Mesenchymal stem cell (in vitro differentiated cells and primary cell): Measurements from ENCODE around the gene ANP32A.
A peak's percentile ranks its signal among the peaks of the same experiment; 100 is the strongest.

Source experiments
- DNase-seq: peaks from one replicate; pipeline ENCODE4 v3.0.0-alpha.2; 2013
- H2AFZ ChIP-seq: one replicate; pipeline ENCODE4 v1.6.1; 2013; ENCODE audit warnings: low read depth, mild to moderate bottlenecking, control low read depth, inconsistent platforms, low read length, moderate library complexity
- H2AK5ac ChIP-seq: 2 replicates; pipeline ENCODE4 v1.6.1; 2013; ENCODE audit warnings: low read length, moderate library complexity, mild to moderate bottlenecking, inconsistent platforms; ENCODE audit not compliant: severe bottlenecking
- H2BK120ac ChIP-seq: one replicate; pipeline ENCODE4 v1.6.1; 2013; ENCODE audit warnings: low read depth, mild to moderate bottlenecking, inconsistent platforms, low read length, moderate library complexity
- H2BK12ac ChIP-seq, 2 experiments: one replicate each; pipeline ENCODE4 v1.6.1; 2013; ENCODE audit warnings: inconsistent platforms in 2 of 2, low read length in 2 of 2, mild to moderate bottlenecking in 2 of 2, moderate library complexity in 2 of 2, control low read depth in 1 of 2
- H2BK15ac ChIP-seq: one replicate; pipeline ENCODE4 v1.6.1; 2013; ENCODE audit warnings: mild to moderate bottlenecking, low read depth, inconsistent platforms; ENCODE audit not compliant: poor library complexity, severe bottlenecking
- H2BK5ac ChIP-seq: 2 replicates; pipeline ENCODE4 v1.6.1; 2013; ENCODE audit warnings: low read depth, mild to moderate bottlenecking, low read length, control low read depth, inconsistent platforms; ENCODE audit not compliant: poor library complexity, severe bottlenecking
- H3K14ac ChIP-seq, 2 experiments: one replicate each; pipeline ENCODE4 v1.6.1; 2013; ENCODE audit warnings: inconsistent platforms in 2 of 2, low read length in 2 of 2, control low read depth in 1 of 2, mild to moderate bottlenecking in 1 of 2, moderate library complexity in 1 of 2
- H3K18ac ChIP-seq, 2 experiments: one replicate each; pipeline ENCODE4 v1.6.1; 2013; ENCODE audit warnings: inconsistent platforms in 2 of 2, low read length in 2 of 2, control low read depth in 1 of 2, low read depth in 1 of 2, mild to moderate bottlenecking in 1 of 2
- H3K23ac ChIP-seq, 2 experiments: one replicate each; pipeline ENCODE4 v1.6.1; 2013; ENCODE audit warnings: inconsistent platforms in 2 of 2, low read length in 2 of 2, mild to moderate bottlenecking in 2 of 2, moderate library complexity in 2 of 2, control low read depth in 1 of 2
- H3K27ac ChIP-seq: 2 replicates; pipeline ENCODE4 v1.5.1; 2013; ENCODE audit warnings: mild to moderate bottlenecking, moderate library complexity, low read length, control low read depth, inconsistent platforms; ENCODE audit not compliant: poor library complexity, severe bottlenecking
- H3K27me3 ChIP-seq, 2 experiments: 2 replicates each; pipeline versions ENCODE4 v1.6.1 to v1.7.0; 2013; ENCODE audit warnings: low read length in 2 of 2, mild to moderate bottlenecking in 2 of 2, moderate library complexity in 2 of 2, control low read depth in 1 of 2, inconsistent platforms in 1 of 2; ENCODE audit not compliant: control insufficient read depth in 1 of 2, insufficient read depth in 1 of 2
- H3K36me3 ChIP-seq, 2 experiments: 2 replicates each; pipeline versions ENCODE4 v1.6.1 to v1.7.0; 2013; ENCODE audit warnings: low read length in 2 of 2, control low read depth in 1 of 2, inconsistent platforms in 1 of 2, low read depth in 1 of 2, mild to moderate bottlenecking in 1 of 2; ENCODE audit not compliant: insufficient read depth in 2 of 2, control insufficient read depth in 1 of 2
- H3K4ac ChIP-seq, 2 experiments: one replicate each; pipeline ENCODE4 v1.6.1; 2013; ENCODE audit warnings: inconsistent platforms in 2 of 2, low read length in 2 of 2, mild to moderate bottlenecking in 2 of 2, moderate library complexity in 2 of 2, control low read depth in 1 of 2, low read depth in 1 of 2
- H3K4me1 ChIP-seq: 2 replicates; pipeline ENCODE4 v1.6.1; 2013; ENCODE audit warnings: low read depth, low read length, control low read depth; ENCODE audit not compliant: control insufficient read depth, insufficient read depth
- H3K4me2 ChIP-seq: 2 replicates; pipeline ENCODE4 v1.6.1; 2013; ENCODE audit warnings: low read length, mild to moderate bottlenecking, inconsistent platforms; ENCODE audit not compliant: poor library complexity, severe bottlenecking
- H3K4me3 ChIP-seq, 2 experiments: 2 replicates each; pipeline versions ENCODE4 v1.5.1 to v1.7.0; 2013; ENCODE audit warnings: low read length in 2 of 2, mild to moderate bottlenecking in 2 of 2, control low read depth in 1 of 2, low read depth in 1 of 2; ENCODE audit not compliant: insufficient read depth in 1 of 2
- H3K79me1 ChIP-seq: replicated peaks from 2 replicates; pipeline ENCODE4 v1.6.1; 2013; ENCODE audit warnings: mild to moderate bottlenecking, control low read depth, low read length, inconsistent platforms; ENCODE audit not compliant: poor library complexity, severe bottlenecking
- H3K9ac ChIP-seq: 2 replicates; pipeline ENCODE4 v1.7.0; 2013; ENCODE audit warnings: mild to moderate bottlenecking, low read length, moderate library complexity
- H3K9me3 ChIP-seq: 2 replicates; pipeline ENCODE4 v1.7.0; 2013; ENCODE audit warnings: mild to moderate bottlenecking, low read length; ENCODE audit not compliant: control insufficient read depth
- H4K8ac ChIP-seq: one replicate; pipeline ENCODE4 v1.6.1; 2013; ENCODE audit warnings: inconsistent platforms, mild to moderate bottlenecking, low read length, moderate library complexity
- H4K91ac ChIP-seq: one replicate; pipeline ENCODE4 v1.6.1; 2013; ENCODE audit warnings: mild to moderate bottlenecking, low read length, inconsistent platforms
- WGBS: methylation state at CpG from one replicate; pipeline ENCODE4 v1.1.7; 2013; ENCODE audit warnings: mixed read lengths; 5-methylcytosine and 5-hydroxymethylcytosine counted together

Gene ANP32A

GRCh38 chr15:68791431-68792283 lies 29.0 kb downstream of the ANP32A start:
- no peak overlapping the region for H3K4me2 ChIP-seq
- no peaks in the 10 kb centered on the region for H3K27me3 ChIP-seq
- H3K18ac ChIP-seq: no peak overlapping the region
- no peak overlapping the region for H4K8ac ChIP-seq
- H3K4me3 ChIP-seq: no peak overlapping the region
- H3K23ac ChIP-seq: no peak overlapping the region
- H3K9ac ChIP-seq: no peak overlapping the region
- WGBS: 62% methylated on average over 3 of the region's 3 CpGs
- H3K79me1 ChIP-seq: peaks cover 48% of the 10 kb centered on the region
- H3K4ac ChIP-seq: no peak overlapping the region
- no peak overlapping the region for H3K27ac ChIP-seq
- H2BK5ac ChIP-seq: no peak overlapping the region
- no peak overlapping the region for H2AFZ ChIP-seq
- H3K4me1 ChIP-seq: peaks cover 47% of the 10 kb centered on the region
- no peak overlapping the region for H4K91ac ChIP-seq
- no peak overlapping the region for H2BK120ac ChIP-seq
- no peak overlapping the region for H2BK12ac ChIP-seq
- H3K36me3 ChIP-seq: peaks cover 9 to 12% of the 10 kb centered on the region in 2 experiments
- H2AK5ac ChIP-seq: no peak overlapping the region
- H3K9me3 ChIP-seq: no peaks in the 10 kb centered on the region
- DNase-seq: no peak
- H3K14ac ChIP-seq: no peak overlapping the region
- no peak overlapping the region for H2BK15ac ChIP-seq

GRCh38 chr15:68790910-68791309 lies 29.8 kb downstream of the ANP32A start:
- Histone ChIP-seq H3K18ac (no peak overlapping the region), H4K91ac (no peak overlapping the region), H3K79me1 (peaks cover 45% of the 10 kb centered on the region), H3K27me3 (no peaks in the 10 kb centered on the region), H3K9me3 (no peaks in the 10 kb centered on the region), H3K14ac (no peak overlapping the region), H3K23ac (peak overlapping the region in 1 of 2 experiments; percentile 67), H3K4me1 (peaks cover 44% of the 10 kb centered on the region), H2AFZ (no peak overlapping the region), H3K36me3 (peaks cover 11 to 15% of the 10 kb centered on the region in 2 experiments), H3K9ac (no peak overlapping the region), H3K4me2 (no peak overlapping the region), H2BK12ac (no peak overlapping the region), H2AK5ac (peak overlapping the region; percentile 66), H2BK5ac (no peak overlapping the region), H2BK120ac (no peak overlapping the region), H2BK15ac (no peak overlapping the region), H3K4ac (no peak overlapping the region), H3K4me3 (no peak overlapping the region), H4K8ac (no peak overlapping the region), H3K27ac (no peak overlapping the region)
- 90% methylated on average over 2 of the region's 2 CpGs for WGBS
- no peak for DNase-seq

- Histone ChIP-seq H3K9ac (no peak overlapping the region), H2BK120ac (no peak overlapping the region), H2AK5ac (peak overlapping the region; percentile 46), H4K91ac (no peak overlapping the region), H3K27ac (peak overlapping the region; percentile 77), H3K79me1 (peaks cover 49% of the 10 kb centered on the region), H3K23ac (no peak overlapping the region), H2BK15ac (peak overlapping the region; percentile 33), H3K4me3 (no peak overlapping the region), H3K4me2 (no peak overlapping the region), H2BK12ac (peak overlapping the region in 1 of 2 experiments; percentile 75), H3K14ac (no peak overlapping the region), H3K27me3 (no peaks in the 10 kb centered on the region), H3K4me1 (peaks cover 38% of the 10 kb centered on the region), H3K36me3 (peaks cover 15 to 22% of the 10 kb centered on the region in 2 experiments), H2AFZ (no peak overlapping the region), H2BK5ac (no peak overlapping the region), H4K8ac (no peak overlapping the region), H3K4ac (peak overlapping the region in 1 of 2 experiments; percentile 15), H3K18ac (peak overlapping the region in 1 of 2 experiments; percentile 86), H3K9me3 (no peaks in the 10 kb centered on the region)
- no peak for DNase-seq
- 61% methylated on average over 8 of the region's 8 CpGs for WGBS
These were observed 30.5 kb downstream of the ANP32A start for GRCh38 chr15:68790242-68790575.

GRCh38 chr15:68789534-68790241 lies 31.0 kb downstream of the ANP32A start:
- 41% methylated on average over 6 of the region's 7 CpGs for WGBS
- no peak overlapping the region for H2AK5ac ChIP-seq
- H3K9ac ChIP-seq: no peak overlapping the region

More at GRCh38 chr15:68789534-68790241, 31.0 kb downstream of the ANP32A start:
- H2BK120ac ChIP-seq: no peak overlapping the region
- DNase-seq: peak; percentile 87
- peak overlapping the region in 1 of 2 experiments; percentile 4 for H2BK12ac ChIP-seq
- no peak overlapping the region for H4K91ac ChIP-seq
- H3K23ac ChIP-seq: peak overlapping the region in 1 of 2 experiments; percentile 6
- peak overlapping the region in 1 of 2 experiments; percentile 35 for H3K14ac ChIP-seq
- H3K27ac ChIP-seq: peak overlapping the region; percentile 77
- no peaks in the 10 kb centered on the region for H3K27me3 ChIP-seq
- H2BK5ac ChIP-seq: no peak overlapping the region
- no peak overlapping the region for H2AFZ ChIP-seq
- no peak overlapping the region for H3K4me3 ChIP-seq
- H3K36me3 ChIP-seq: peaks cover 16 to 27% of the 10 kb centered on the region in 2 experiments
- peaks cover 53% of the 10 kb centered on the region for H3K79me1 ChIP-seq
- H3K9me3 ChIP-seq: no peaks in the 10 kb centered on the region
- H3K18ac ChIP-seq: peak overlapping the region; percentile 6 to 13
- no peak overlapping the region for H2BK15ac ChIP-seq
- H3K4me2 ChIP-seq: no peak overlapping the region
- H4K8ac ChIP-seq: no peak overlapping the region
- H3K4me1 ChIP-seq: peaks cover 35% of the 10 kb centered on the region
- H3K4ac ChIP-seq: peak overlapping the region in 1 of 2 experiments; percentile 3
